Mesothelial cell of epicardium (in vitro differentiated cells): ENCODE results near the gene TNS1. TPM values are rescaled to one million over a fixed set of nuclear protein-coding genes. Genes with fewer than 3 reads are reported as not detected.

Source experiments
- DNase-seq, 2 experiments: peaks; one replicate each; pipeline ENCODE4 v3.0.0; 2021; ENCODE audit warnings: low spot score in 2 of 2; ENCODE audit not compliant: unreplicated experiment in 2 of 2
- H3K27ac Mint-ChIP-seq: 2 replicates; pipeline ENCODE4 v1.8.0; 2021; ENCODE audit warnings: mixed read lengths
- H3K27me3 Mint-ChIP-seq: 2 replicates; pipeline ENCODE4 v1.8.0; 2021; ENCODE audit warnings: low read depth, mixed read lengths
- H3K36me3 Mint-ChIP-seq: 2 replicates; pipeline ENCODE4 v1.8.0; 2021; ENCODE audit warnings: mixed read lengths
- H3K4me1 Mint-ChIP-seq: 2 replicates; pipeline ENCODE4 v1.8.0; 2021; ENCODE audit warnings: mixed read lengths
- H3K4me3 Mint-ChIP-seq: 2 replicates; pipeline ENCODE4 v1.8.0; 2021; ENCODE audit warnings: mild to moderate bottlenecking, moderate library complexity, mixed read lengths
- H3K9me3 Mint-ChIP-seq: 2 replicates; pipeline ENCODE4 v1.8.0; 2021; ENCODE audit warnings: mixed read lengths
- CTCF ChIP-seq: fragments of 200-600 bp; sonication (generic); IDR thresholded peaks from one replicate; pipeline ENCODE4 v1.5.0; 2021; ENCODE audit warnings: antibody characterized with exemption; ENCODE audit not compliant: unreplicated experiment
- total RNA-seq: library from RNA; stranded (reverse); gene quantifications from 3 replicates; pipeline ENCODE4 v1.2.1, GENCODE V29; 2021

Gene TNS1
- total RNA-seq, 1 donor from 2014 or later, result 130 TPM

DNA sequence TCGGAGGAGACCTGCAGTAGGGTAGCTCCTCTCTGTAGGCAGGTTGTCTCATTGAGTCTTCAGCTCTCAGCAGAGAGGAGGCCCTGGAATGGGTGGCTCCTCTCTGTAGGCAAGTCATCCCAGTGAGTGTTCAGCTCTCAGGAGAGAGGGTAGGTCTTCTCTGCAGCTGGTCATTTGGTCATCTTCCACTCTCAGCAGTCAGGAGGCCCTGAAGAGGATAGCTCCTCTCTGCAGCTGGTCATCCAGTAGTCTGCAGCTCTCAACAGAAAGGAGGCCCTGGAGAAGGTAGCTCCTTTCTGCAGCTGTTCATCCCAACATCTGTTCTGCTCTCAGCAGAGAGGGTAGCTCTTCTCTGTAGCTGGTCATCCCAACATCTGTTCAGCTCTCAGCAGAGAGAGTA, 40.3 kb upstream of the TNS1 start:
- peaks cover 8% of the 10 kb centered on the region for H3K9me3 Mint-ChIP-seq
- H3K27ac Mint-ChIP-seq, result no peak overlapping the region
- H3K4me1 Mint-ChIP-seq, result no peaks in the 10 kb centered on the region
- TF ChIP-seq CTCF, result no peak
- DNase-seq, result peak in 1 of 2 experiments; percentile 27
- no peak overlapping the region for H3K4me3 Mint-ChIP-seq
- peaks cover 69% of the 10 kb centered on the region for H3K27me3 Mint-ChIP-seq
- H3K36me3 Mint-ChIP-seq, result no peaks in the 10 kb centered on the region

GRCh38 chr2:218041302-218042168, 38.7 kb upstream of the TNS1 start:
- no peak overlapping the region for H3K27ac Mint-ChIP-seq
- H3K36me3 Mint-ChIP-seq, result no peaks in the 10 kb centered on the region
- peaks cover 79% of the 10 kb centered on the region for H3K27me3 Mint-ChIP-seq
- H3K4me3 Mint-ChIP-seq, result no peak overlapping the region
- no peaks in the 10 kb centered on the region for H3K4me1 Mint-ChIP-seq
- peaks cover 8% of the 10 kb centered on the region for H3K9me3 Mint-ChIP-seq
- DNase-seq, result no peak
- no peak for TF ChIP-seq CTCF

GRCh38 chr2:218040883-218041282, 38.1 kb upstream of the TNS1 start:
- Mint-ChIP-seq H3K36me3 (no peaks in the 10 kb centered on the region), H3K4me3 (no peak overlapping the region), H3K4me1 (no peaks in the 10 kb centered on the region), H3K27ac (no peak overlapping the region), H3K9me3 (peaks cover 8% of the 10 kb centered on the region), H3K27me3 (peaks cover 82% of the 10 kb centered on the region)
- no peak for TF ChIP-seq CTCF
- DNase-seq, result no peak

GRCh38 chr2:218039171-218039570, 36.4 kb upstream of the TNS1 start:
- no peak for DNase-seq
- no peak for TF ChIP-seq CTCF
- no peaks in the 10 kb centered on the region for H3K36me3 Mint-ChIP-seq

GRCh38 chr2:218036371-218036770, 33.6 kb upstream of the TNS1 start:
- no peaks in the 10 kb centered on the region for H3K36me3 Mint-ChIP-seq
- H3K27ac Mint-ChIP-seq, result no peak overlapping the region
- no peak overlapping the region for H3K4me3 Mint-ChIP-seq
- H3K9me3 Mint-ChIP-seq, result no peaks in the 10 kb centered on the region
- peaks cover 6% of the 10 kb centered on the region for H3K4me1 Mint-ChIP-seq
- DNase-seq, result no peak
- TF ChIP-seq CTCF, result no peak
- peaks cover 84% of the 10 kb centered on the region for H3K27me3 Mint-ChIP-seq

More at GRCh38 chr2:218039171-218039570, 36.4 kb upstream of the TNS1 start:
- no peak overlapping the region for H3K27ac Mint-ChIP-seq
- H3K4me3 Mint-ChIP-seq, result no peak overlapping the region
- peaks cover 4% of the 10 kb centered on the region for H3K4me1 Mint-ChIP-seq
- peaks cover 83% of the 10 kb centered on the region for H3K27me3 Mint-ChIP-seq
- no peaks in the 10 kb centered on the region for H3K9me3 Mint-ChIP-seq
